NB4 (cell line): ENCODE measurements around the gene FPR2.

Source experiments
- CTCF ChIP-seq: IDR thresholded peaks from one replicate; pipeline ENCODE4 v1.5.1; 2012; ENCODE audit warnings: low read depth, low read length
- POLR2A ChIP-seq: IDR thresholded peaks from 2 replicates; pipeline ENCODE4 v1.6.1; 2011; ENCODE audit warnings: mild to moderate bottlenecking; ENCODE audit not compliant: insufficient read length; ENCODE audit errors: extremely low read depth

- TF ChIP-seq CTCF (no peak), POLR2A (no peak)
Measured at GRCh38 chr19:51733742-51734522, 27.0 kb upstream of the FPR2 start.
